ENCODE measurements around the gene EIF4A3.

EIF4A3 gene

GRCh38 chr17:80138856-80139426 is 8.0 kb downstream of the EIF4A3 start:
- in situ Hi-C loops (cut with MboI; ENCODE audit: low sequenced_read_pairs) = no loop called here

- in situ Hi-C loops (cut with MboI; ENCODE audit: low sequenced_read_pairs) = no loop called here
Observed at GRCh38 chr17:80137131-80137530, 9.8 kb downstream of the EIF4A3 start.

- in situ Hi-C loops (cut with MboI; ENCODE audit: low sequenced_read_pairs) = no loop called here
Observed at GRCh38 chr17:80133626-80133970, 13.3 kb downstream of the EIF4A3 start.

- in situ Hi-C loops (cut with MboI; ENCODE audit: low sequenced_read_pairs) = no loop called here
Observed at GRCh38 chr17:80132906-80133625, 13.9 kb downstream of the EIF4A3 start.

GRCh38 chr17:80130992-80131391 is 15.9 kb downstream of the EIF4A3 start:
- in situ Hi-C loops (cut with MboI; ENCODE audit: low sequenced_read_pairs) = no loop called here

GRCh38 chr17:80129006-80129565 is 17.8 kb downstream of the EIF4A3 start:
- in situ Hi-C loops (cut with MboI; ENCODE audit: low sequenced_read_pairs) = no loop called here

- in situ Hi-C loops (cut with MboI; ENCODE audit: low sequenced_read_pairs) = no loop called here
Observed at GRCh38 chr17:80126449-80126715, 20.5 kb downstream of the EIF4A3 start.

GRCh38 chr17:80125656-80126448 is 21.1 kb downstream of the EIF4A3 start:
- in situ Hi-C loops (cut with MboI; ENCODE audit: low sequenced_read_pairs) = no loop called here

GRCh38 chr17:80124351-80124981 is 22.5 kb downstream of the EIF4A3 start:
- in situ Hi-C loops (cut with MboI; ENCODE audit: low sequenced_read_pairs) = no loop called here

GRCh38 chr17:80123791-80124190 is 23.1 kb downstream of the EIF4A3 start:
- in situ Hi-C loops (cut with MboI; ENCODE audit: low sequenced_read_pairs) = no loop called here

GRCh38 chr17:80122926-80123505 is 23.9 kb downstream of the EIF4A3 start:
- in situ Hi-C loops (cut with MboI; ENCODE audit: low sequenced_read_pairs) = no loop called here

- in situ Hi-C loops (cut with MboI; ENCODE audit: low sequenced_read_pairs) = no loop called here
Observed at GRCh38 chr17:80122026-80122575, 24.8 kb downstream of the EIF4A3 start.

GRCh38 chr17:80119839-80120238 is 27.1 kb downstream of the EIF4A3 start:
- in situ Hi-C loops (cut with MboI; ENCODE audit: low sequenced_read_pairs) = no loop called here

- in situ Hi-C loops (cut with MboI; ENCODE audit: low sequenced_read_pairs) = no loop called here
Observed at GRCh38 chr17:80119271-80119791, 27.6 kb downstream of the EIF4A3 start.

GRCh38 chr17:80118601-80119270 is 28.2 kb downstream of the EIF4A3 start:
- in situ Hi-C loops (cut with MboI; ENCODE audit: low sequenced_read_pairs) = no loop called here

GRCh38 chr17:80117491-80118401 is 29.2 kb downstream of the EIF4A3 start:
- in situ Hi-C loops (cut with MboI; ENCODE audit: low sequenced_read_pairs) = no loop called here

- in situ Hi-C loops (cut with MboI; ENCODE audit: low sequenced_read_pairs) = no loop called here
Observed at GRCh38 chr17:80116921-80117380, 30.0 kb downstream of the EIF4A3 start.

GRCh38 chr17:80116276-80116920 is 30.5 kb downstream of the EIF4A3 start:
- in situ Hi-C loops (cut with MboI; ENCODE audit: low sequenced_read_pairs) = no loop called here

Data from HL-60/S4 (cell line).